Measurements from ENCODE around the gene MSANTD2. TPM values are rescaled to one million over a fixed set of nuclear protein-coding genes. Genes with fewer than 3 reads are reported as not detected.

MSANTD2 gene
- total and polyA plus RNA-seq, 3 donors from 2014 or later = 7.4 to 19.1 (median 11.3) TPM

DNA sequence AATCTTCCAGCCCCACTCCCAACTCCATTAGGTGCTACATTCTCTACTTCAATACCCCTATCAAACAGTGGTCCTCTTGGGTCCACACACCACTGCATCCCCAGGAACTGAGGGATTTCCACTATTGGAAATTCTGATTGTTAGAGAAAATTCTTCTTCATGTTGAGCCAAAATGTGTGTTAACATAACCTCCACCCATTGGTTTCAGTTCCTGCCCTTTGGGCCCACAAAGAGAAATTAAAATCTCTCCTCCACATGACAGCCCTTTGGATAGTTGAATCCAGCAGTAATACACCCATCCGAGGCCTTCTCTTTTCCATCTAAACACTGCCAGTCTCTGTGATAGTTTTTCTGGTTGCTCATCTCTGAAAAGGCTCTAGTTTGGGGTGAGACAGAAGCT is 50.3 kb downstream of the MSANTD2 start:
- Histone ChIP-seq H3K27ac (no peak overlapping the region), H3K4me1 (peaks cover 11% of the 10 kb centered on the region), H3K27me3 (no peaks in the 10 kb centered on the region), H3K36me3 (ENCODE audit: low read depth, missing control alignments) (no peaks in the 10 kb centered on the region), H3K9me3 (no peaks in the 10 kb centered on the region), H3K4me3 (no peak overlapping the region)
- intact Hi-C loops (cut with DNase I; ENCODE audit: low total_unique reads) = no loop called here
- no peak for DNase-seq
- TF ChIP-seq, protein P1, sequence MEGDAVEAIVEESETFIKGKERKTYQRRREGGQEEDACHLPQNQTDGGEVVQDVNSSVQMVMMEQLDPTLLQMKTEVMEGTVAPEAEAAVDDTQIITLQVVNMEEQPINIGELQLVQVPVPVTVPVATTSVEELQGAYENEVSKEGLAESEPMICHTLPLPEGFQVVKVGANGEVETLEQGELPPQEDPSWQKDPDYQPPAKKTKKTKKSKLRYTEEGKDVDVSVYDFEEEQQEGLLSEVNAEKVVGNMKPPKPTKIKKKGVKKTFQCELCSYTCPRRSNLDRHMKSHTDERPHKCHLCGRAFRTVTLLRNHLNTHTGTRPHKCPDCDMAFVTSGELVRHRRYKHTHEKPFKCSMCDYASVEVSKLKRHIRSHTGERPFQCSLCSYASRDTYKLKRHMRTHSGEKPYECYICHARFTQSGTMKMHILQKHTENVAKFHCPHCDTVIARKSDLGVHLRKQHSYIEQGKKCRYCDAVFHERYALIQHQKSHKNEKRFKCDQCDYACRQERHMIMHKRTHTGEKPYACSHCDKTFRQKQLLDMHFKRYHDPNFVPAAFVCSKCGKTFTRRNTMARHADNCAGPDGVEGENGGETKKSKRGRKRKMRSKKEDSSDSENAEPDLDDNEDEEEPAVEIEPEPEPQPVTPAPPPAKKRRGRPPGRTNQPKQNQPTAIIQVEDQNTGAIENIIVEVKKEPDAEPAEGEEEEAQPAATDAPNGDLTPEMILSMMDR (IDR thresholded peaks at IDR 0.05) = no peak
- no peak for TF ChIP-seq POLR2A (IDR thresholded peaks at IDR 0.05)
- WGBS, 2 donors = 75% methylated on average over 1 of the region's 1 CpG

DNA sequence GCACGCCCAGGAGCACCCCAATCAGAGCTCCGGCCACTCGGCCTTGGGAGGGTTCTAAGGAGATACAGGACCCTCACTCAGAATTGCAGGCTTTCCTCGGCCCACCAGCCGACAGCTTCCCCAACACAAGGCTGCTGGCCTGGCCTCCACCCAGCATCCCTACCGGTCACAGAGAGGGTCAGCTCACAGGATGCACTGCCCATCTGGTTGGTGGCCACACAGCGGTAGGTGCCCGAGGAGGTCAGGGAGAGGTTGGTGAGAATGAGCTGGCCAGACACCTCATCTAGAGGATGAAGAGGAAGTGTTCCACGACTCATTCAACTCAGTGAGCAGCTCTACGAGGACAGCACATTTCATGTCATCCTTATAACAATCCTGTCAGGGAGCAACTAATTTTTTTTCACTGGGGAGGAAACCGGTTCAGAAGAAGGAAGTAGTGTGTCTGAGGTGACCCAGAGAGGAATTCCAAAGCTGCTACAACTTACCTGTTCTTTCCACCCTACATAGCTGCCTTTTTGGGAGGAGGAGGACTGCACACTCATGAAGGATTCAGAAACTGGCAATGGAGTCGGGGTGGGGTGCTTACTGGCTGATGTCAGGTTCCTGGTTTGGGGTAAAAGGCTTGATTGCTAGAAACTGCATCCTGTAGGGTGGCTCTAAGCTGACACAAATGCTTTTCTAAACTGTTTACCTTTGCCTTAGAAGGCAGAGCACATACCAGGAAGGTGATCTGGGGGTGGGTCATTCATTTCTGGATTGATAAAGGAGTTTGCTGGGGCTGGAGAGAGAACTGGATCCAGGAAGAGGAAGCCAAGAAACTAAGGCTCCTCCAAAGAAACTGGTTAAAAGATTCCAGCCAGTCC is 51.5 kb downstream of the MSANTD2 start:
- 45 to 49% methylated on average over 11 to 12 of the region's 12 CpGs for WGBS, 2 donors
- intact Hi-C loops (cut with DNase I; ENCODE audit: low total_unique reads) = no loop called here
- H3K36me3 ChIP-seq (ENCODE audit: low read depth, missing control alignments) = no peaks in the 10 kb centered on the region
- TF ChIP-seq, protein P1 (IDR thresholded peaks at IDR 0.05) = no peak
- TF ChIP-seq POLR2A (IDR thresholded peaks at IDR 0.05) = no peak
- H3K4me3 ChIP-seq = no peak overlapping the region
- H3K4me1 ChIP-seq = peaks cover 11% of the 10 kb centered on the region
- H3K27ac ChIP-seq = no peak overlapping the region
- H3K27me3 ChIP-seq = no peaks in the 10 kb centered on the region
- DNase-seq = no peak
- no peaks in the 10 kb centered on the region for H3K9me3 ChIP-seq

DNA sequence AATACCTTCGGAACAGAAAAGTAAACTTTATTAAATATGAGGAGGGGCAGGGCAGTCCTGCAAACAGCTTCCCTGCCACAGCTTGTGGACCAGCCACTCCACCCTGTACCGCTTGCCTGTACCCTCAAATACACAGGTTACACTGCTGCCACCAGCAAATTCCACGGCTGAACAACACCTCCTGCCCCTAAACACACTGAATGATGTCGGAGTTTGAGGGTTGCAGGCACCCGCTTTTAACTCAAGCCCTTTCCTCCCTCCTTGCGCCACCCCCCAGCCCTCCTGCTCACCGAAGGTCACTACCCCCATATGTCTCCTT is 52.1 kb downstream of the MSANTD2 start:
- Histone ChIP-seq H3K9me3 (no peaks in the 10 kb centered on the region), H3K4me3 (no peak overlapping the region), H3K36me3 (ENCODE audit: low read depth, missing control alignments) (no peaks in the 10 kb centered on the region), H3K27ac (no peak overlapping the region), H3K27me3 (no peaks in the 10 kb centered on the region), H3K4me1 (peaks cover 11% of the 10 kb centered on the region)
- TF ChIP-seq POLR2A (IDR thresholded peaks at IDR 0.05) = no peak
- TF ChIP-seq, protein P1 (IDR thresholded peaks at IDR 0.05) = no peak
- intact Hi-C loops (cut with DNase I; ENCODE audit: low total_unique reads) = no loop called here
- 49 to 52% methylated on average over 7 of the region's 7 CpGs for WGBS, 2 donors
- no peak for DNase-seq

DNA sequence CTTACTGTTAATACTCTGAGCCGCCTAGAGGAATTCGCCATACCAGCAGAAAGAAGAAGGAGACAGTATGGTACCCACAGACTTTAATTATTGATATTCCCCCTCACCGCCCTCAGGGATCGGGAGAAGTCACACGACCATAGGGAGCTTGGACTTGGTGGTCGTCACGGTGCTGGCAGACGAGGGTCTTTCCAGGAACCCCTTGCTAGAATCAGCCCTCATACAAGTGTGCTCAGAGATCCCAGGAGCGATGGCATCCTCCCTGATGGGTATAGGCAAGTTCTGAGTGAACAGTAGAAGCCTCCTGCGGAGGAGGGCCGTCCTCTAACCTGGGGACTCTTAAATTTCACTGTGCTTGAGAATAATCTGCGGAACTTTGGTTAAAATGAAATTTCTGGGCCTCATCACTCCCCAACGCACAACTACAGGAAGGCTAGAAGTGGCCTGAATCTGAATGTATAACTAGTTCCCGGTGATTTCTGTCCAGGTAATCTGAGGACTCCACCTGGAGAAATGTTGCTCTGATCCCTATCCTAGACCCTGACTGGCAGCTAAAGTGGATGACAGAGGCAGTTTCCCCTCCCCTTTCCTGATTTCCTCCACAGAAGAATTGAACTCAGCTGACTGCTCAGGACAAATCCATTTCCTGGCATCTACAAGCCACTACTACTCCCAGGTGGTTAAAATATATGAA is 52.7 kb downstream of the MSANTD2 start:
- intact Hi-C loops (cut with DNase I; ENCODE audit: low total_unique reads) = no loop called here
- DNase-seq = no peak
- H3K9me3 ChIP-seq = no peaks in the 10 kb centered on the region
- H3K4me3 ChIP-seq = no peak overlapping the region
- 45 to 47% methylated on average over 14 of the region's 14 CpGs for WGBS, 2 donors
- no peaks in the 10 kb centered on the region for H3K36me3 ChIP-seq (ENCODE audit: low read depth, missing control alignments)
- H3K27me3 ChIP-seq = no peaks in the 10 kb centered on the region
- TF ChIP-seq POLR2A (IDR thresholded peaks at IDR 0.05) = no peak
- TF ChIP-seq, protein P1 (IDR thresholded peaks at IDR 0.05) = no peak
- H3K27ac ChIP-seq = no peak overlapping the region
- peaks cover 11% of the 10 kb centered on the region for H3K4me1 ChIP-seq
